Daoy (cell line): ENCODE results near the gene ARHGDIA. TPM values are rescaled to one million over a fixed set of nuclear protein-coding genes. Genes with fewer than 3 reads are reported as not detected.

Experiments
- DNase-seq: peaks from one replicate; pipeline ENCODE4 v3.0.0-alpha.2; 2015; ENCODE audit warnings: low read depth
- total RNA-seq: library from RNA; depleted of rRNA; stranded (reverse); fragments of >200 nt; shearing (Covaris generic); gene quantifications from 2 replicates; pipeline ENCODE4 v1.2.3, GENCODE V29; 2014; rRNA removed

The ARHGDIA gene
- total RNA-seq, 1 experiment from 2014 or later: 138 TPM

DNA sequence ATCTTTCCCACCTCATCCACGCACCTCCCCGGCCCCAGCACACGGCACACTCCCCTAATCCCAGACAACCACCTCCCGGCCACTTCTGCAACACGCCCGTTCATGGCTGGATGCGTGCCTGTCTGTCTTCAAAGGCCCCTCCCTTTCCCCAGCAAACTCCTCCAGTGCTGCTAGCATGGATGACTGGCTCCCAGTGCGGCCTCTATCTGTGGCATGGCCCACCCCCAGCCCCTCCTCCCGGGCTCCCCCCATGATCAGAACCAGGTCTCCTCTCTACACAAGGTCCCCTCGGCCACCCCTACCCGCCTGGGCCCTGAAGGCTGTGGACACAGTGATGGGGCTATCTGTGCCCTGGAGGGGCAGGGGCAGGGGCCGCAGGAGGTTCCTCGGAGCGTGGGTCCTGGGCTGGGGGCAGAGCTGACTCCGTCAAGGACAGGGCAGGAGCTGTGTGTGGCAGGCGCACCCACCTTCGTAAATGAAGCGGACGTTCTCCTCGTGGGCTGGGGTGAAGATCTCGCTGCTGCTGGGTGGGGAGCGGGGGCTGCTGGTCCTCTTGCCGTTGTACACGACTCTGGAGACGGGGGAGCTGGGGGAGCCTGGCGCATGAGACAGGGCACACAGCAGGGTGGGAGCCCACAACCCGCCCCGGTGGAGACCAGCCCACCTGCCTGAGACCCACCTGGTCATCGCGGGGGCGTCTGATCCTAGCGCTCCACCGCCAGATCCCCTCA, 47.2 kb downstream of the ARHGDIA start:
- no peak for DNase-seq

GRCh38 chr17:81822996-81823819, 47.9 kb downstream of the ARHGDIA start:
- DNase-seq: no peak

DNA sequence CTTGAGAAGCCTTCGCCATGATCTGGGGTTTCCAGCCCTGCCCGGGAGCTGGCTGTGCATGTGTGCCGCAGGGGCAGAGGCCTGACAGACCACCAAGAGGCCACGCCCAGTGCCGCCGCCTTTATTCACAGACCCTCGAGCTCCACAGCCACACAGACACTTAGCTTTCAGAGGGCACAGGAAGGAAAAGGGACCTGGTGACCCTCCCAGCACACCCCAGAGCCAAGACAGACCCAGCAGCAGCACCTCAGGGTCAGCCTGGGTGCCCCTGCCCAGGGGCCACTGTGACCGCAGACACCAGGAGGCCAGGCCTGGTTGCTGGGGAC, 48.9 kb downstream of the ARHGDIA start:
- no peak for DNase-seq

DNA sequence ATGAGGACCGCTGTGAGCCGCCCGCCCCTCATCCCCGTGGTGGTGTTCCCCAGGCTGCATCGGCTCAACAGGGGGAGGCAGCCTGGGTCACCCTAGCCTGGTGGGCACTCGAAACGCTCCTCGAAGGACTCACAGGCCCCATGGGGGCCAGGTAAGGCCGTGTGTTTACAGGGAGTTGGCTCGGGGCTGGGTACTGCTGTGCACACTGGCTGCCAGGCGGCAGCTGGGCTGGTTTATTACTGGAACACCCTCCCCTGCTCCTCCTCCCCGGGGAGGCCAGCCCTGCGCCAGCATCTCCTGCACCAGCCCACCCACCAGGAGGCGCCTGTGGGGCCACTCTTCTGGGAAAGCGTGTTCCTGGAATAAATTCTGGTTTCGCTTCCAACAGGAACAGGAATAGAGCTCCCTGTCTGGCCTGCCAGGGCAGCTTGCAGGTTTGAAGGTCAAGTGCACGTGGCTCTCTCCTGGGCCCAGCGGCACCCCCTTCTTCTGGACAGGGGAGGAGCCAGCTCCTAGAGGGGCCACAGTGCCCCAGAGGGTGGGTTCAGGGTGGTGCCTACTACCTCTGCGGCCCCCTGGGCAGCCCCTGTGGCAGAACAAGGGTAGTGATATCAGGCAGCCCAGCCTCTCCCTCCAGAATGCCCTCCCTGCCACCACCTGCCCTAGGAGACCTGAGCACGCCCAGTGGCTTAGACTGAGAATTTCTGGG, 49.4 kb downstream of the ARHGDIA start:
- peak; percentile 82 for DNase-seq

GRCh38 chr17:81821147-81821546, 50.0 kb downstream of the ARHGDIA start:
- DNase-seq: no peak

- DNase-seq: no peak
Measured at GRCh38 chr17:81819708-81820107, 51.4 kb downstream of the ARHGDIA start.

- no peak for DNase-seq
Measured at GRCh38 chr17:81817758-81818147, 53.4 kb downstream of the ARHGDIA start.

Other genes with a start within 250 kb of the ARHGDIA start
- 69.6 and 78.5 TPM in 2 replicates for gene NPLOC4, start 234.2 kb downstream of the ARHGDIA start, total RNA-seq
- 2.3 and 4.5 TPM in 2 replicates for gene TSPAN10, start 234.1 kb downstream of the ARHGDIA start, total RNA-seq
- gene PDE6G, start 214.8 kb downstream of the ARHGDIA start, total RNA-seq: 2.5 TPM in 1 of 2 replicates, not detected in the other
- gene OXLD1, start 204.7 kb downstream of the ARHGDIA start, total RNA-seq: 54.2 and 84.9 TPM in 2 replicates
- gene CCDC137, start 204.6 kb downstream of the ARHGDIA start, total RNA-seq: 60.4 and 68.6 TPM in 2 replicates
- gene ARL16, start 187.5 kb downstream of the ARHGDIA start, total RNA-seq: 66.3 and 76.4 TPM in 2 replicates
- 179 and 187 TPM in 2 replicates for gene HGS, start 187.3 kb downstream of the ARHGDIA start, total RNA-seq
- 19.3 and 19.9 TPM in 2 replicates for gene MRPL12, start 168.0 kb downstream of the ARHGDIA start, total RNA-seq
- gene SLC25A10, start 159.1 kb downstream of the ARHGDIA start, total RNA-seq: 43.6 and 52.2 TPM in 2 replicates
- gene GCGR, start 67.2 kb downstream of the ARHGDIA start, total RNA-seq: not detected in 2 replicates
- gene MCRIP1, start 38.0 kb downstream of the ARHGDIA start, total RNA-seq: 78.3 and 91.2 TPM in 2 replicates
- not detected in 2 replicates for gene PPP1R27, start 36.3 kb downstream of the ARHGDIA start, total RNA-seq
- 1,181 and 1,293 TPM in 2 replicates for gene P4HB, start 10.8 kb downstream of the ARHGDIA start, total RNA-seq
- 376 and 391 TPM in 2 replicates for gene ALYREF, start 20.2 kb upstream of the ARHGDIA start, total RNA-seq
- 149 and 250 TPM in 2 replicates for gene ANAPC11, start 20.4 kb upstream of the ARHGDIA start, total RNA-seq
- 0.21 and 0.97 TPM in 2 replicates for gene NPB, start 30.9 kb upstream of the ARHGDIA start, total RNA-seq
- 17.9 and 34.9 TPM in 2 replicates for gene PCYT2, start 40.1 kb upstream of the ARHGDIA start, total RNA-seq
- 30.5 and 40.5 TPM in 2 replicates for gene SIRT7, start 46.8 kb upstream of the ARHGDIA start, total RNA-seq
- 17.2 and 20.9 TPM in 2 replicates for gene MAFG, start 56.4 kb upstream of the ARHGDIA start, total RNA-seq
- gene PYCR1, start 66.0 kb upstream of the ARHGDIA start, total RNA-seq: 112 and 116 TPM in 2 replicates
- not detected in 2 replicates for gene MYADML2, start 75.9 kb upstream of the ARHGDIA start, total RNA-seq
- 0.11 and 0.51 TPM in 2 replicates for gene NOTUM, start 89.8 kb upstream of the ARHGDIA start, total RNA-seq
- 41.3 and 43.5 TPM in 2 replicates for gene ASPSCR1, start 106.3 kb upstream of the ARHGDIA start, total RNA-seq
- gene CENPX, start 151.5 kb upstream of the ARHGDIA start, total RNA-seq: 88.1 and 116 TPM in 2 replicates
- gene LRRC45, start 152.0 kb upstream of the ARHGDIA start, total RNA-seq: 23.2 and 26.5 TPM in 2 replicates
- gene RAC3, start 160.3 kb upstream of the ARHGDIA start, total RNA-seq: 9.3 and 16.9 TPM in 2 replicates
- 57.0 and 92.7 TPM in 2 replicates for gene DCXR, start 166.4 kb upstream of the ARHGDIA start, total RNA-seq
- 18.8 and 20.2 TPM in 2 replicates for gene RFNG, start 180.5 kb upstream of the ARHGDIA start, total RNA-seq
- 180 and 190 TPM in 2 replicates for gene GPS1, start 180.6 kb upstream of the ARHGDIA start, total RNA-seq
- 82.5 and 99.0 TPM in 2 replicates for gene DUS1L, start 194.5 kb upstream of the ARHGDIA start, total RNA-seq
- 49.5 and 65.1 TPM in 2 replicates for gene FASN, start 226.9 kb upstream of the ARHGDIA start, total RNA-seq